ENCODE data around the gene HMGN1. TPM values are rescaled to one million over a fixed set of nuclear protein-coding genes. Genes with fewer than 3 reads are reported as not detected.

HMGN1 gene
- total and polyA plus RNA-seq, 2 donors (not counting 1 experiment from before 2014, with no cell fraction given), result 117 to 317 TPM

GRCh38 chr21:39311164-39311563, 37.7 kb downstream of the HMGN1 start:
- Mint-ChIP-seq H3K4me1 (peaks cover 36% of the 10 kb centered on the region), H3K27ac (no peak overlapping the region), H3K27me3 (no peaks in the 10 kb centered on the region), H3K9me3 (ENCODE audit: insufficient read depth) (no peaks in the 10 kb centered on the region), H3K4me3 (no peak overlapping the region)
- Histone ChIP-seq H3K27ac (ENCODE audit: low read length in 2 of 2) (peak overlapping the region in 1 of 2 donors; percentile 15), H3K9ac (ENCODE audit: low read length) (no peak overlapping the region), H3K27me3 (replicated peaks in 1 of 4; ENCODE audit: control extremely low read depth in 1 of 4, control insufficient read depth in 3 of 4, insufficient read depth in 4 of 4, low read length in 3 of 4) (no peaks in the 10 kb centered on the region), H3K36me3 (replicated peaks in 1 of 2; ENCODE audit: control extremely low read depth in 1 of 2, control insufficient read depth in 1 of 2, extremely low read depth in 1 of 2, insufficient read depth in 2 of 2, low read length in 1 of 2) (peaks cover 6 to 26% of the 10 kb centered on the region in 2 experiments), H3K9me3 (ENCODE audit: control extremely low read depth in 1 of 3, control insufficient read depth in 2 of 3, insufficient read depth in 1 of 3, low read length in 2 of 3) (peaks cover 0 to 2% (median 0%) of the 10 kb centered on the region in 3 donors), H3K4me3 (ENCODE audit: control extremely low read depth in 1 of 5, extremely low read depth in 1 of 5, insufficient read depth in 1 of 5, low read depth in 2 of 5, low read length in 4 of 5) (no peak overlapping the region), H3K4me2 (replicated peaks; ENCODE audit: low read depth, low read length, poor library complexity, severe bottlenecking) (no peak overlapping the region), H2AFZ (ENCODE audit: insufficient read depth, low read depth, low read length, poor library complexity, severe bottlenecking) (no peak overlapping the region), H3K4me1 (ENCODE audit: control insufficient read depth in 2 of 2, insufficient read depth in 2 of 2, low read length in 2 of 2) (peaks cover 11 to 13% of the 10 kb centered on the region in 2 donors), H3K79me2 (ENCODE audit: control insufficient read depth, insufficient read depth, low read length) (peaks cover 57% of the 10 kb centered on the region), H4K20me1 (ENCODE audit: control insufficient read depth, insufficient read depth, low read length, poor library complexity, severe bottlenecking) (peaks cover 46% of the 10 kb centered on the region)
- no peak for TF ChIP-seq EZH2 (IDR thresholded peaks at IDR 0.05; ENCODE audit: borderline replicate concordance, insufficient read depth, low read depth, low read length, poor library complexity, severe bottlenecking)
- TF ChIP-seq, protein P1, sequence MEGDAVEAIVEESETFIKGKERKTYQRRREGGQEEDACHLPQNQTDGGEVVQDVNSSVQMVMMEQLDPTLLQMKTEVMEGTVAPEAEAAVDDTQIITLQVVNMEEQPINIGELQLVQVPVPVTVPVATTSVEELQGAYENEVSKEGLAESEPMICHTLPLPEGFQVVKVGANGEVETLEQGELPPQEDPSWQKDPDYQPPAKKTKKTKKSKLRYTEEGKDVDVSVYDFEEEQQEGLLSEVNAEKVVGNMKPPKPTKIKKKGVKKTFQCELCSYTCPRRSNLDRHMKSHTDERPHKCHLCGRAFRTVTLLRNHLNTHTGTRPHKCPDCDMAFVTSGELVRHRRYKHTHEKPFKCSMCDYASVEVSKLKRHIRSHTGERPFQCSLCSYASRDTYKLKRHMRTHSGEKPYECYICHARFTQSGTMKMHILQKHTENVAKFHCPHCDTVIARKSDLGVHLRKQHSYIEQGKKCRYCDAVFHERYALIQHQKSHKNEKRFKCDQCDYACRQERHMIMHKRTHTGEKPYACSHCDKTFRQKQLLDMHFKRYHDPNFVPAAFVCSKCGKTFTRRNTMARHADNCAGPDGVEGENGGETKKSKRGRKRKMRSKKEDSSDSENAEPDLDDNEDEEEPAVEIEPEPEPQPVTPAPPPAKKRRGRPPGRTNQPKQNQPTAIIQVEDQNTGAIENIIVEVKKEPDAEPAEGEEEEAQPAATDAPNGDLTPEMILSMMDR (IDR thresholded peaks at IDR 0.05), result no peak
- intact Hi-C loops (cut with micrococcal nuclease), result loop anchor here (5.0 kb wide), 1 partner anchor 1749 kb away; no protein-coding TSS in a partner anchor
- POLR2A ChIA-PET, result no interaction called here
- DNase-seq (no peak), ATAC-seq (ENCODE audit: low read depth) (no peak)
- no CpG with 5 or more reads among the region's 7 CpGs for WGBS (ENCODE audit: insufficient coverage)
- CTCF ChIA-PET, result interaction anchor here (1.3 kb wide), 1 partner anchor 131 kb away, joined by 3 read pairs; no protein-coding TSS in a partner anchor

DNA sequence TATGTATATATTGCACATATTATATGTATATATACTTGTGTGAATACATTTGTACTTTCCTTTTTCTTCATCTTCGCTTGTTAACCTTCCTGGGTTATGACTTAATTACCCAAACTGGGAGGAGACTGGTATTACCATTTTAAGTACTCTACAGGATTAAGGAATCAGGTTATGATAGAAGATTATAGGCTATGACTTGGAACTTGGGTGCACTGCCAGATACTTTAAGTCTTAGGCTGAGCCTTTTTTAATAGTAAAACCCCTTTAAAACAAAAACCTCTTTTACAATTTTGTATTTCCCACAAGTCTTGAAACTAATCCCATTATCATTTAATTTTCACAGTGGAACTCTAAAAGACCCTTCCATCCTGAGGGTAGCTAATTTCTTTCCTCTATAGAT, 41.4 kb downstream of the HMGN1 start:
- H3K4me1 ChIP-seq (ENCODE audit: control insufficient read depth in 2 of 2, insufficient read depth in 2 of 2, low read length in 2 of 2), result peaks cover 0 to 6% of the 10 kb centered on the region in 2 donors
- DNase-seq (no peak), ATAC-seq (ENCODE audit: low read depth) (no peak)
- no peak overlapping the region for H3K4me3 ChIP-seq (ENCODE audit: control extremely low read depth in 1 of 5, extremely low read depth in 1 of 5, insufficient read depth in 1 of 5, low read depth in 2 of 5, low read length in 4 of 5)
- Mint-ChIP-seq H3K4me1 (peaks cover 24% of the 10 kb centered on the region), H3K9me3 (ENCODE audit: insufficient read depth) (no peaks in the 10 kb centered on the region), H3K27me3 (no peaks in the 10 kb centered on the region), H3K4me3 (no peak overlapping the region), H3K27ac (no peak overlapping the region)
- TF ChIP-seq, protein P1 (IDR thresholded peaks at IDR 0.05), result no peak
- no peak for TF ChIP-seq EZH2 (IDR thresholded peaks at IDR 0.05; ENCODE audit: borderline replicate concordance, insufficient read depth, low read depth, low read length, poor library complexity, severe bottlenecking)
- intact Hi-C loops (cut with micrococcal nuclease), result no loop called here
- peaks cover 66% of the 10 kb centered on the region for H4K20me1 ChIP-seq (ENCODE audit: control insufficient read depth, insufficient read depth, low read length, poor library complexity, severe bottlenecking)
- ChIA-PET CTCF (no interaction called here), POLR2A (no interaction called here)
- H3K36me3 ChIP-seq (replicated peaks in 1 of 2; ENCODE audit: control extremely low read depth in 1 of 2, control insufficient read depth in 1 of 2, extremely low read depth in 1 of 2, insufficient read depth in 2 of 2, low read length in 1 of 2), result peaks cover 6 to 36% of the 10 kb centered on the region in 2 experiments
- peak overlapping the region in 1 of 2 donors; percentile 33 for H3K27ac ChIP-seq (ENCODE audit: low read length in 2 of 2)
- no peaks in the 10 kb centered on the region for H3K27me3 ChIP-seq (replicated peaks in 1 of 4; ENCODE audit: control extremely low read depth in 1 of 4, control insufficient read depth in 3 of 4, insufficient read depth in 4 of 4, low read length in 3 of 4)
- no peak overlapping the region for H3K9ac ChIP-seq (ENCODE audit: low read length)
- peaks cover 0 to 2% (median 0%) of the 10 kb centered on the region in 3 donors for H3K9me3 ChIP-seq (ENCODE audit: control extremely low read depth in 1 of 3, control insufficient read depth in 2 of 3, insufficient read depth in 1 of 3, low read length in 2 of 3)
- no CpG with 5 or more reads among the region's 1 CpG for WGBS (ENCODE audit: insufficient coverage)
- peaks cover 90% of the 10 kb centered on the region for H3K79me2 ChIP-seq (ENCODE audit: control insufficient read depth, insufficient read depth, low read length)
- H3K4me2 ChIP-seq (replicated peaks; ENCODE audit: low read depth, low read length, poor library complexity, severe bottlenecking), result no peak overlapping the region
- no peak overlapping the region for H2AFZ ChIP-seq (ENCODE audit: insufficient read depth, low read depth, low read length, poor library complexity, severe bottlenecking)
